Astrocyte (in vitro differentiated cells and primary cell): Measurements from ENCODE around the gene SYCP1.

Source experiments
- CTCF ChIP-seq: IDR thresholded peaks from 2 replicates; pipeline ENCODE4 v1.5.1; 2011; ENCODE audit warnings: low read depth, mild to moderate bottlenecking, inconsistent platforms, low read length, moderate library complexity; ENCODE audit not compliant: insufficient read depth
- EZH2 ChIP-seq: IDR thresholded peaks from 2 replicates; pipeline ENCODE4 v1.6.1; 2012; ENCODE audit warnings: mild to moderate bottlenecking, low read length, inconsistent platforms; ENCODE audit not compliant: insufficient read depth

- TF ChIP-seq CTCF (no peak), EZH2 (no peak)
Measured at GRCh38 chr1:114896795-114897194, 42.1 kb downstream of the SYCP1 start.
